ENCODE measurements around the gene HAUS5. TPM values are rescaled to one million over a fixed set of nuclear protein-coding genes. Genes with fewer than 3 reads are reported as not detected.
"Not testable (repeated sequence)": the region's sequence is repeated elsewhere in the genome, so short reads cannot be mapped to it uniquely, and the experiment has no call there.

The HAUS5 gene
- polyA plus RNA-seq, 1 donor, result 13.3 TPM

DNA sequence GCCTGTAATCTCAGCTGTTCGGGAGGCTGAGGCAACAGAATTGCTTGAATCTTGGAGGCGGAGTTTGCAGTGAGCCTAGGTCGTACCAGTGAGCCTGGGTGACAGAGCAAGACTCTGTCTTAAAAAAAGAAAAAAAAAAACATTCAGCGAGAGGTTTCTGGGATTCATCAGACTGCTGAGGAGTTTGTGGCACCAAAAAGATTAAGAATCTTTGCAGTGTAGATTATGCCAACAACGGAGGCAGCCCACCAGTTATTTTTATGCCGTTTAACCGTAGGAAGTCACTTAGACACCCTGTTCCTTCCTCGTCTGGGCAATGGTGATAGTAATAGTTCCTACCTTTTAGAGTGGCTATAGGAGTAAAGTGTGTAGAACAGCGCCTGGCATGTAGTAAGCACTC lies 38.0 kb downstream of the HAUS5 start:
- no peaks in the 10 kb centered on the region for H3K27me3 ChIP-seq (ENCODE audit: control insufficient read depth, insufficient read depth, low read length)
- no peak overlapping the region for H3K27ac ChIP-seq (ENCODE audit: low read length)
- no peaks in the 10 kb centered on the region for H3K9me3 ChIP-seq (ENCODE audit: control insufficient read depth, low read depth, low read length)
- WGBS (ENCODE audit: insufficient coverage, low lambda C conversion rate), result no CpG with 5 or more reads among the region's 9 CpGs
- peaks cover 28% of the 10 kb centered on the region for H3K36me3 ChIP-seq (ENCODE audit: control insufficient read depth, insufficient read depth, low read length)
- H3K4me1 ChIP-seq (ENCODE audit: control insufficient read depth, insufficient read depth, low read length), result peaks cover 3% of the 10 kb centered on the region
- no peak overlapping the region for H3K4me3 ChIP-seq (ENCODE audit: low read length)
- DNase-seq, result no peak

DNA sequence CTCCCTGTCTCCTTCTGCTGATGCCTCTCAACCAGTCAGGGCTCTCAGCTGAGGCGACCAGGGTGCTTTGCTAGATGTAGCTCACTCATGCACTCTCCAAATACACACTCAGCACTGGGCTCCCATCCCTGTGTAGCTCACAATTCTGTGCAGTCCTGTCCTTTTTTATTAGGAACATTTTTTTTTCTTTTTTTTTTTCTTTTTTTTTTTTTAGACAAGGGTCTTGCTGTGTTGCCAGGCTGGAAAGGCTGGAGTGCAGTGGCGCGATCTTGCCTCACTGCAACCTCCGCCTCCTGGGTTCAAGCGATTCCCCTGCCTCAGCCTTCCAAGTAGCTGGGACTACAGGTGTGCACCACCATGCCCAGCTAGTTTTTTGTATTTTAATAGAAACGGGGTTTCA lies 42.3 kb downstream of the HAUS5 start:
- H3K36me3 ChIP-seq (ENCODE audit: control insufficient read depth, insufficient read depth, low read length), result peaks cover 56% of the 10 kb centered on the region

DNA sequence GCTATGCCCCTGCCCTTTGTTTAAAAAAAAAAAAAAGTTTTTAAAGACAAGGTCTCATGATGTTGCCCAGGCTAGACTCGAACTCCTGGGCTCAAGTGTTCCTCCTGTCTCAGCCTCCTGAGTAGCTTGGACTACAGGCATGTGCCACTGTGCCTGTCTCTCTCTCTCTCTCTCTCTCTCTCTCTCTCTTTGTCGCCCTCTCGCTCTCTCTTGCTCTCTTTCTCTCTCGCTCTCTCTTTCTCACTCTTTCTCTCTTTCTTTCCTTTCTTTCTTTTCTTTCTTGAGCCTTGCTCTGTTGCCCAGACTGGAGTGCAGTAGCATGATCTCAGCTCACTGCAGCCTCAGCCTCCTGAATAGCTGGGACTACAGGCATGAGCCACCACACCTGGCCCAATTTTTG lies 43.1 kb downstream of the HAUS5 start:
- Histone ChIP-seq H3K27ac (ENCODE audit: low read length) (no peak overlapping the region), H3K9me3 (ENCODE audit: control insufficient read depth, low read depth, low read length) (no peaks in the 10 kb centered on the region), H3K27me3 (ENCODE audit: control insufficient read depth, insufficient read depth, low read length) (no peaks in the 10 kb centered on the region), H3K4me1 (ENCODE audit: control insufficient read depth, insufficient read depth, low read length) (no peaks in the 10 kb centered on the region), H3K4me3 (ENCODE audit: low read length) (no peak overlapping the region), H3K36me3 (ENCODE audit: control insufficient read depth, insufficient read depth, low read length) (peaks cover 57% of the 10 kb centered on the region)
- WGBS (ENCODE audit: insufficient coverage, low lambda C conversion rate), result 96% methylated on average over 4 of the region's 4 CpGs
- no peak for DNase-seq

More for the DNA sequence above, 42.3 kb downstream of the HAUS5 start:
- H3K27ac ChIP-seq (ENCODE audit: low read length); H3K27me3 ChIP-seq (ENCODE audit: control insufficient read depth, insufficient read depth, low read length); H3K4me1 ChIP-seq (ENCODE audit: control insufficient read depth, insufficient read depth, low read length); H3K4me3 ChIP-seq (ENCODE audit: low read length); H3K9me3 ChIP-seq (ENCODE audit: control insufficient read depth, low read depth, low read length); DNase-seq: not testable (repeated sequence)
- WGBS (ENCODE audit: insufficient coverage, low lambda C conversion rate), result 100% methylated on average over 1 of the region's 6 CpGs

DNA sequence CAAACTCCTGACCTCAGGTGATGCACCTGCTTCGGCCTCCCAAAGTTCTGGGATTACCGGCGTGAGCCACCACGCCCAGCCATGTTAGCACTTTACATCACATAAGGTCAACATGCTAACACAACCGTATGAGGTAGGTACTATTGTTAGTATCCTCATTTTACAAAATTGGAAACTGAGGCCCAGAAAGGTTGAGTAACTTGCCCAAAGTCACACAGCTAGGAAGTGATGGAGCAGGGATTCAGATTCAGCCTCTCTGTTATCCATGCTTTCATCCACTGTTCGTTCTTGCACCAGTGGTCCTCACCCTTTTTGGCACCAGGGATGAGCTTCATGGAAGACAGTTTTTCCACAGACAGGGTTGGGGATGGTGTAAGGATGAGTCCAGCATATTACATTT lies 44.2 kb downstream of the HAUS5 start:
- Histone ChIP-seq H3K4me3 (ENCODE audit: low read length) (no peak overlapping the region), H3K27ac (ENCODE audit: low read length) (no peak overlapping the region), H3K4me1 (ENCODE audit: control insufficient read depth, insufficient read depth, low read length) (no peaks in the 10 kb centered on the region), H3K36me3 (ENCODE audit: control insufficient read depth, insufficient read depth, low read length) (peaks cover 47% of the 10 kb centered on the region), H3K27me3 (ENCODE audit: control insufficient read depth, insufficient read depth, low read length) (no peaks in the 10 kb centered on the region), H3K9me3 (ENCODE audit: control insufficient read depth, low read depth, low read length) (no peaks in the 10 kb centered on the region)
- DNase-seq, result no peak
- WGBS (ENCODE audit: insufficient coverage, low lambda C conversion rate), result no CpG with 5 or more reads among the region's 6 CpGs

DNA sequence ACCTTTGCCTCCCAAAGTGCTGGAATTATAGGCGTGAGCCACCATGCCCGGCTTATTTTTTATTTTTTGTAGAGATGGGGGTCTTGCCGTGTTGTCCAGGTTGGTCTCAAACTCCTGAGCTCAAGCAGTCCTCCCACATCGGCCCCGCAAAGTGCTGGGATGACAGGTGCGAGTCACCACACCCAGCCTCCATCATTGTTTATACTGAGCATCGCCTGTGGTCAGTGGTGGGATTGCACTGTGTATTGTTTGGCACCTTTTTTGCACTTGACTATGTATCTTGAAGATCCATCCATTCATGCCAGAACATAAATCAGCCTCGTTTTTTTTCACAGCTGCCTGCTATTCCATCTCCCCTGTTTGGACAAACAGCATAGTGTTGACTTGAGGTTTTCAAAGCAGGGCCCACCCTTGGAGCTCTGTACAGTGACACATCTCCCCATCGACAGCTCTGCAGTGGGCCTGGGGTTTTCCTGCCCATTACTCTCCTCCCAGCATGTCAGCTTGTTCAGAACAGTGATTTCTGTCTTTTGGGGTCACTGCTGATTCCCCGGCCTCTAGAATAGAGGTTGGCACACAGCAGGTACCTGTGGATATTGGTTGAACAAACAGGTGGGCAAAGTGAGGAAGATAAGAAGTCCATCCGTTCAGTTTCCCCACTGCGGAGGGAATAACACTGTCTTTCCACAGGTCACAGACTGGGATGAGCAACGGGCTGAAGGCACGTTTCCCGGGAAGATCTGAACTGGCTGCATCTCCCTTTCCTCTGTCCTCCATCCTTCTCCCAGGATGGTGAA lies 45.6 kb downstream of the HAUS5 start:
- H3K36me3 ChIP-seq (ENCODE audit: control insufficient read depth, insufficient read depth, low read length), result peaks cover 42% of the 10 kb centered on the region

DNA sequence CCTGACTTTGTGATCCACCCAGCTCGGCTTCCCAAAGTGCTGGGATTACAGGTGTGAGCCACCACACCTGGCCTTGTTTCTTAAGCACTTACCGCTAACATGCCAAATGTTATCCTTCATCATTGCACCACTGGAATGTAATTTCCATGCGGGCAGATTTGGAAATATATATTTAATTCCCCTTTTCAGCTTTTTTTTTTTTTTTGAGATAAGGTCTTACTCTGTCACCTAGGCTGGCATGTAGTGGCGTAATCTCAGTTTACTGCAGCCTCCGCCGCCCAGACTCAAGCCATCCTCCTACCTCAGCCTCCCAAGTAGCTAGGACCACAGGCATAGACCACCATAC lies 49.4 kb downstream of the HAUS5 start:
- no peaks in the 10 kb centered on the region for H3K9me3 ChIP-seq (ENCODE audit: control insufficient read depth, low read depth, low read length)
- no peaks in the 10 kb centered on the region for H3K27me3 ChIP-seq (ENCODE audit: control insufficient read depth, insufficient read depth, low read length)
- no peak overlapping the region for H3K4me3 ChIP-seq (ENCODE audit: low read length)
- no peak for DNase-seq
- no CpG with 5 or more reads among the region's 6 CpGs for WGBS (ENCODE audit: insufficient coverage, low lambda C conversion rate)
- no peak overlapping the region for H3K27ac ChIP-seq (ENCODE audit: low read length)
- peaks cover 23% of the 10 kb centered on the region for H3K36me3 ChIP-seq (ENCODE audit: control insufficient read depth, insufficient read depth, low read length)
- H3K4me1 ChIP-seq (ENCODE audit: control insufficient read depth, insufficient read depth, low read length), result no peaks in the 10 kb centered on the region

More for the DNA sequence above, 45.6 kb downstream of the HAUS5 start:
- Histone ChIP-seq H3K4me3 (ENCODE audit: low read length) (no peak overlapping the region), H3K4me1 (ENCODE audit: control insufficient read depth, insufficient read depth, low read length) (no peaks in the 10 kb centered on the region), H3K9me3 (ENCODE audit: control insufficient read depth, low read depth, low read length) (no peaks in the 10 kb centered on the region), H3K27me3 (ENCODE audit: control insufficient read depth, insufficient read depth, low read length) (no peaks in the 10 kb centered on the region), H3K27ac (ENCODE audit: low read length) (no peak overlapping the region)
- no CpG with 5 or more reads among the region's 15 CpGs for WGBS (ENCODE audit: insufficient coverage, low lambda C conversion rate)
- no peak for DNase-seq

DNA sequence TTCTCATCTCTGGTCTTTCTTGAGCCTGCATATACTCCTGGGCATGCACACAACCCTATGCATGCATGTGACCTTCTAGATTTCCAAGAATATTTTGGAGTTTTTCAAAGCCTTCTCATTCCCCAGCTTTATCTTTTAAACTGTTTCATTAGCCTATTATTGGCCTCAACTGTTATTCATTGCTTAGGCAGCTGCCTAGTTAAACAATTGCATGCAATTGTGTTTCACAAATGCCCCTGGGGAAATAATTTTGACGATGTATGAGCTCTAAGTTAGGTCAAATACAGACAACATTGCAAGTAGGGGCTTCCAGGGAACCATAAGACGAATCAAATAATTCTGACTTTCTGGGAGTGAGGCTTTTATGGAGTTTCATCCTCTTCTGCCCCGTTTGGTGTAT lies 51.4 kb downstream of the HAUS5 start:
- no peak overlapping the region for H3K4me3 ChIP-seq (ENCODE audit: low read length)
- no peaks in the 10 kb centered on the region for H3K4me1 ChIP-seq (ENCODE audit: control insufficient read depth, insufficient read depth, low read length)
- H3K36me3 ChIP-seq (ENCODE audit: control insufficient read depth, insufficient read depth, low read length), result peaks cover 7% of the 10 kb centered on the region
- H3K9me3 ChIP-seq (ENCODE audit: control insufficient read depth, low read depth, low read length), result no peaks in the 10 kb centered on the region
- H3K27me3 ChIP-seq (ENCODE audit: control insufficient read depth, insufficient read depth, low read length), result no peaks in the 10 kb centered on the region
- WGBS (ENCODE audit: insufficient coverage, low lambda C conversion rate), result 100% methylated on average over 1 of the region's 3 CpGs
- DNase-seq, result no peak
- no peak overlapping the region for H3K27ac ChIP-seq (ENCODE audit: low read length)

DNA sequence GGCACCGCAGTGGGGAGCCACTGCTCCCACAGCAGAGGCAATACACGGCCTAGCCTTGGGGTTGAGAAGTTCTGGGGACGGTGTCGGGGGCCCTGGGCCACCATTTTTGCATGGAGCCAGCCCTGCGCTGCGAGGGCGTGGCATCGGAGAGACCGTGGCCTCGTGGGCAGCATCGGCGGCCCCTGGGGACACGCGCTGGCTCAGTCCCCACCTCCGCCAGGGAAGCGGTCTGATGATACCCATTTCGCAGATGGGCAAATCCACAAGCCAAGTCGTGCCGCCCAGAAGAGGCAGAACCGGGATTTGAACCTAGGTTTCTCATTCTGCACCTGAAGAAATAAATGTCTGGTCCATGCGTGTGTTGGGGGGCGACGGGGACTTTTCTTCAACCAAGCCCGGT lies 52.6 kb downstream of the HAUS5 start:
- peaks cover 4% of the 10 kb centered on the region for H3K4me1 ChIP-seq (ENCODE audit: control insufficient read depth, insufficient read depth, low read length)
- H3K4me3 ChIP-seq (ENCODE audit: low read length), result no peak overlapping the region
- DNase-seq, result no peak
- peaks cover 4% of the 10 kb centered on the region for H3K36me3 ChIP-seq (ENCODE audit: control insufficient read depth, insufficient read depth, low read length)
- H3K27me3 ChIP-seq (ENCODE audit: control insufficient read depth, insufficient read depth, low read length), result no peaks in the 10 kb centered on the region
- no peak overlapping the region for H3K27ac ChIP-seq (ENCODE audit: low read length)
- WGBS (ENCODE audit: insufficient coverage, low lambda C conversion rate), result 100% methylated on average over 3 of the region's 24 CpGs
- H3K9me3 ChIP-seq (ENCODE audit: control insufficient read depth, low read depth, low read length), result no peaks in the 10 kb centered on the region

DNA sequence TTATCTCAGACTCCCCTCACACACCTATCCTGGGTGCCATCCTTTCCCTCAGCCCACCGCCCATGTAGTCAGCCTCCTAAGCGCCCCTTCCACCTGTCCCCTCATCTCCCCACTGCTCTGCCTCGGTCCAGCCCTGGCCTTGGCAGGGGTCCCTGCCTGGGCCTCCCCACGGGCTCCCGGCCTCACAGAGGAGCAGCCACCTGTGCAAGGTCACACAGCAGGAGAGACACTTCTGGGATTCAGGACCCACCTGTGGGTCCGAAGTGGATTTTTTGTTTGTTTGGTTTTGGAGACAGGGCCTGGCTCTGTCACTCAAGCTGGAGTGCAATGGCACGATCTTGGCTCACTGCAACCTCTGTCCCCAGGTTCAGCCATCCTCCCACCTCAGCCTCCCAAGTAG lies 53.1 kb downstream of the HAUS5 start:
- no CpG with 5 or more reads among the region's 7 CpGs for WGBS (ENCODE audit: insufficient coverage, low lambda C conversion rate)
- no peak overlapping the region for H3K27ac ChIP-seq (ENCODE audit: low read length)

DNA sequence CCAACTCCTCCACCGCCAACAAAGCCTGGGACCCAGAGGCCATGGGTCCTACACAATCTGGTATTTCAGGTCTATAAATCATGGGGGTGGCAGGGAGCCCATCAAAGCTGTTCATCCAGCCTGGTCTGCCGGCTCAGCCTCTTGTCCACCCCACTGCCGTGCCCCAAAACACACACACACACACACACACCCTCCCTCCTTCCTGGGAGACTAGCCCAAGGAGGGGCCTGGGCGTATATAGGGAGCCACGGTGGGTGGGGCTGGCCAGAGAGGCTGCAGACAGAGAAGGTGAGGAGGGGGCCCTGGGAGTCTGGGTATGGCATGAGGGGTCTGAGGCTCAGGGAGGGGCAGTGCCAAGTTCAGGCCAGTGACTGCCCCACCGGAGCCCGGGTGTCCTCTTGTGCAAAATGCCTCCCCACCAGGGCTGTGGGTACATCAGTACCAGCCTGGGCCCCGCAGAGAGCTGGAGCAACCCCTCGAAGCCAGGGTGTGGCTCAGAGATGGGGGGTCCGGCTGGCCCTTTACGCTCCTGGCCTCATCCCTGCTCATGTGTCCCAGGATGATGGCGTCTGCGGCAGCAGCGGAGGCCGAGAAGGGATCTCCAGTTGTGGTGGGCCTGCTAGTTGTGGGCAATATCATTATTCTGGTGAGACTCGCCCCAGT lies 53.8 kb downstream of the HAUS5 start, which contains the start of gene UPK1A:
UPK1A (plus strand) TSS at position 267 of the 663 bp plus-strand sequence; CDS start at position 563, 296 bp downstream.
- Histone ChIP-seq H3K27me3 (ENCODE audit: control insufficient read depth, insufficient read depth, low read length) (no peaks in the 10 kb centered on the region), H3K4me1 (ENCODE audit: control insufficient read depth, insufficient read depth, low read length) (peaks cover 4% of the 10 kb centered on the region), H3K9me3 (ENCODE audit: control insufficient read depth, low read depth, low read length) (no peaks in the 10 kb centered on the region), H3K27ac (ENCODE audit: low read length) (no peak within 1 kb of the TSS), H3K4me3 (ENCODE audit: low read length) (no peak within 1 kb of the TSS), H3K36me3 (ENCODE audit: control insufficient read depth, insufficient read depth, low read length) (peaks cover 4% of the 10 kb centered on the region)
- no peak for DNase-seq
- WGBS (ENCODE audit: insufficient coverage, low lambda C conversion rate), result no CpG with 5 or more reads among the region's 16 CpGs

More for the DNA sequence above, 53.1 kb downstream of the HAUS5 start:
- H3K4me1 ChIP-seq (ENCODE audit: control insufficient read depth, insufficient read depth, low read length), result peaks cover 4% of the 10 kb centered on the region
- no peak for DNase-seq
- H3K27me3 ChIP-seq (ENCODE audit: control insufficient read depth, insufficient read depth, low read length), result no peaks in the 10 kb centered on the region
- H3K36me3 ChIP-seq (ENCODE audit: control insufficient read depth, insufficient read depth, low read length), result peaks cover 4% of the 10 kb centered on the region
- H3K9me3 ChIP-seq (ENCODE audit: control insufficient read depth, low read depth, low read length), result no peaks in the 10 kb centered on the region
- no peak overlapping the region for H3K4me3 ChIP-seq (ENCODE audit: low read length)
